SK-N-SH (cell line): ENCODE results near the gene TEX264.

ENCODE experiments used
- CTCF ChIP-seq: fragments of 200-600 bp; sonication (generic); IDR thresholded peaks from 2 replicates; pipeline ENCODE4 v1.6.1; 2017; ENCODE audit warnings: antibody characterized with exemption, mild to moderate bottlenecking, moderate library complexity
- FOXJ3 ChIP-seq: sonication (generic); formaldehyde crosslinking; IDR thresholded peaks from 2 replicates; pipeline ENCODE4 v1.5.1; 2020; ENCODE audit warnings: mild to moderate bottlenecking, missing genetic modification reagents
- FOXM1 ChIP-seq: IDR thresholded peaks from 2 replicates; pipeline ENCODE4 v1.4.0; 2012; ENCODE audit warnings: low read depth, mild to moderate bottlenecking
- NRF1 ChIP-seq: IDR thresholded peaks from 2 replicates; pipeline ENCODE4 v1.6.1; 2012; ENCODE audit warnings: low read depth, mild to moderate bottlenecking, low read length
- POLR2AphosphoS5 ChIP-seq: IDR thresholded peaks from 2 replicates; pipeline ENCODE4 v1.6.1; 2012; ENCODE audit warnings: low read depth, low read length
- RAD21 ChIP-seq: IDR thresholded peaks from 2 replicates; pipeline ENCODE4 v1.6.1; 2012; ENCODE audit warnings: mild to moderate bottlenecking, low read length
- SMC3 ChIP-seq: IDR thresholded peaks from 2 replicates; pipeline ENCODE4 v1.6.1; 2012; ENCODE audit warnings: low read depth, low read length, improper control_type of control experiment
- TAF1 ChIP-seq: IDR thresholded peaks from 2 replicates; pipeline ENCODE4 v1.6.1; 2012; ENCODE audit warnings: low read depth, mild to moderate bottlenecking, low read length, moderate library complexity, borderline replicate concordance
- TEAD4 ChIP-seq: IDR thresholded peaks from 2 replicates; pipeline ENCODE4 v1.4.0; 2012; ENCODE audit warnings: mild to moderate bottlenecking, borderline replicate concordance; ENCODE audit not compliant: insufficient read depth
- TF ChIP-seq, protein P1 (sequence below): IDR thresholded peaks from 2 replicates; pipeline ENCODE4 v1.4.0; 2012; ENCODE audit warnings: low read depth

DNA sequence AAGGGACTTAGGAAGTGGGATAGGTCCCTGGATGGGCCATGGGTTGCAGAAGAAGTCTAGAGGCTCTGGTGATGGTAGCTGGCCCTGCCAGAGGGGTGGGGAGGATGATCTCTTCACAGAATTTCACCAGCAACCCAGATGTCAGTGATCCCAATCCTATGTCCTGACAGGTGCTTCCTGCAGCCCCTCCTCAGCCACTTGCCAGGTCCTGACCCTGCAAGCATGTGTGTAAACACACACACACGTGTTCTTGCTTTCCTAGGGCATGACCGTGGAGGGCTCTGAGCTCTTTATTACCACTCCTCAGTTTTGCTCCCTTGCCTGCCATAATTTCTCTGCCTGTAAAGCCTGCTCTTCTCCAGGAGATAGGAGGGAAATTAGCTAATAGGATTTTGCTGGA, 12.5 kb downstream of the TEX264 start:
- TF ChIP-seq CTCF (no peak), TEAD4 (no peak), FOXM1 (no peak), NRF1 (no peak), RAD21 (no peak), POLR2AphosphoS5 (no peak), FOXJ3 (CRISPR knock-in tag) (no peak), SMC3 (no peak), TAF1 (no peak)
- TF ChIP-seq, protein P1, sequence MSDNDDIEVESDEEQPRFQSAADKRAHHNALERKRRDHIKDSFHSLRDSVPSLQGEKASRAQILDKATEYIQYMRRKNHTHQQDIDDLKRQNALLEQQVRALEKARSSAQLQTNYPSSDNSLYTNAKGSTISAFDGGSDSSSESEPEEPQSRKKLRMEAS = no peak
